ENCODE data around the gene TAL2.

TAL2 gene

GRCh38 chr9:105662184-105663104 is at the start of gene TAL2:
TSS of gene TAL2 (plus strand) at chr9:105662457. CDS start at chr9:105662497, 40 bp downstream.
- DNase-seq = no peak

DNA sequence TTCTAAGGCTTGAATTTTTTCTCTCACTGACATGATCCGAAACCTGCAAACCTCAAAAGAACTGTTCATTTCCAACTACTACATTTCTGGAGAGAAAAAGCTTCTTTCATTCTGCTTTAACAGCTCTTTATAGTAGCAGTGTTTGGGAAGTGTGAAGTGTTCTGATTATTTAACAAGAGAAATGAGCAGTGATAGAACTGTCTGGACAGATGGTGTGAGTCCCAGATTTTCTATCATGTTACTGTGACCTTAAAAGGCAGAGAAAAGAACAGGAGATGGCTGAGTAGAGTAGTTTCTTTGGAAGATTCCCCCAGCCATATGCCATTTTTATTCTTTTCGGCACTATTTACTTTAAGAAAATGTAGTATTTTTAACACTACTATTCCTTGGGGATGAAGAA is 41.3 kb upstream of the TAL2 start:
- DNase-seq = no peak

- no peak for DNase-seq
Observed at GRCh38 chr9:105625088-105625487, 37.2 kb upstream of the TAL2 start.

DNA sequence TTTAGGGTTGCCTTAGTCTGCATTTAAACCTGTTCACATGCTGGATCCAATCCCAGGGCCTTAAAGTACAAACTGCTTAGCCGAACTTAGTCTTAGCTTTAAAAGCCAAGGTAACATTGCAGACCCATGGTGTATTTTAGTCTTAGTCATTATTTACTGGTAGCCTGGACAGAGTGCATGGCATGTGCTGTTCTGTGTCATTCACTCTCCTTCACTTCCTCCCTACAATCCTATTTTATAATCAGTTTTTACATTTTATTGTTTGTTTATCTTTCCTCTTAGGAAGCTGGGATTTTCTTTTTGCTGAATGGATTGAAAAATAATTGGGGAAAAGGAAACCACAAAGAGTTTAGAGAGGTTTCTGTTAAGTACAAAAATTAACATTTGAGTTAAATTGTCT is 29.4 kb upstream of the TAL2 start:
- no peak for DNase-seq

GRCh38 chr9:105633411-105633810 is 28.8 kb upstream of the TAL2 start:
- no peak for DNase-seq

DNA sequence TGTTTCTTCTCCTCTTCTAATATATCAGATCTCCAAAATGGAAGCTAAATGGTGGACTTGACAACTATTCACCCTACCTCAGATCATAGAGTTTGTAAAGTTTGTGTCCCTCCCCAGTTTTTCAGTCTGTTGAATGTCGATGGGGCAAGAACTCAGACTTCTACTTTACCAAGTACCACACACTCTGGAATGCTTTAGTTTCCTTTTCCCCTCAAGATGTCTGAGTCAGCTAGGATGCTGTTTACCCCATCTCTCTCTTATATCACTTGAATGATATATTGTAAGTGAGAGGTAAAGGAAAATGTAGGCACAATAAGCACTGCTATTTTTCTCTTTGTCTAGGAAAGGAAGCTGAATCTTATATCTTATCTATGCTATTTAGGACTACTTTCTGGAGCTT is 25.9 kb upstream of the TAL2 start:
- DNase-seq = no peak

- no peak for DNase-seq
Observed at GRCh38 chr9:105637787-105638395, 24.4 kb upstream of the TAL2 start.

DNA sequence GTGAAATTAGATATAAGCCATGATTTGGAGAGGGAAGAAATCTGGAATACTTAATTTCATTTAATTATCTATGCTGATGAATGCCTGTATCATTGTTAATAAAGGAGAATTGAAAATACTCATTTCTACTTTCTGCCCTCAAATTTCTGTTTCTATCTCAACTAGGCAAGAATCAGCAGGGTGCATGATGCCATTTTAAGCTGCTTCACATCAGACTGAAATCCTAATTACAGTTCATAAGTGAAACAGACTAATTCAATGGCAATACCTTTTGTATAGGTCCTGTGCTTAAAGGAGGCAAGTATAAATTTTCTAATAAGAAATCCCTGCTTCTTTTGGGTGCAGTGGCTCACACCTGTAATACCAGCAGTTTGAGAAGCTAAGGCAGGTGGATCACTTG is 22.3 kb upstream of the TAL2 start:
- DNase-seq = no peak

GRCh38 chr9:105643795-105644194 is 18.5 kb upstream of the TAL2 start:
- no peak for DNase-seq

DNA sequence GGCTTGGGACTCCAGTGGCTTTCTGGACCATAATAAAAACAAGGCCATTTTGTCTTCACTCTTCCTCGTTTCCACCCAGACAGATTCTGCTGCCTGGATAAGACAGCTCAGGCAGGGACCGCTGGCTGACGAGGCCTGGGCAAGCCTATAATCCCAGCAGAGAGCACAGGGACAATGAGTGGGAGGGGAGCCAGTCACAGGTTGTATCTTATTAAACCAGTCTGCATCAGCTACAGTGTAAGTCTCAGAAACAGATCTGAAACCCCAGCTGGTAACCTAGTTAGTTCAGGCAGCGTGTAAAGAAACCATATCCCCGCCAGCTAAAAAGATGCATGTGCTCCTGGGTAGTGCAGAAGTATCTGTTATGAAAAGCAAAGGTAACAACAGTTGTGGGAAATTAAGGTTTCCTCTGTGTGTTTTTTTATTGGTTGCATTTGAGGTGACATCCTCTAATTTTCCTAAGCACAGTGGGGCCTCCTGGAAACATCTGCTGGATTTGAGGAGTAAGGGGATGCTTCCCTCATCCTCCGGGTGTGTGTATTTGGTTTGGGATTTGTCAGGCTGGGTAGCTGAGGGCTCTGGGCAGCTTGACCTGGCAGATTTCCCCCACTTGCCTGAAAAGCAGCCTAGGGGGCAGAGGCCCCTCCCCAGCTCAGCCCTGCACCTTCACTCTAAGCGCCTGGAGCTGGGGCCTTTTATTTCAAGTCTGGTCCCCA is 15.2 kb upstream of the TAL2 start:
- DNase-seq = no peak

GRCh38 chr9:105647595-105648349 is 14.5 kb upstream of the TAL2 start:
- DNase-seq = no peak

DNA sequence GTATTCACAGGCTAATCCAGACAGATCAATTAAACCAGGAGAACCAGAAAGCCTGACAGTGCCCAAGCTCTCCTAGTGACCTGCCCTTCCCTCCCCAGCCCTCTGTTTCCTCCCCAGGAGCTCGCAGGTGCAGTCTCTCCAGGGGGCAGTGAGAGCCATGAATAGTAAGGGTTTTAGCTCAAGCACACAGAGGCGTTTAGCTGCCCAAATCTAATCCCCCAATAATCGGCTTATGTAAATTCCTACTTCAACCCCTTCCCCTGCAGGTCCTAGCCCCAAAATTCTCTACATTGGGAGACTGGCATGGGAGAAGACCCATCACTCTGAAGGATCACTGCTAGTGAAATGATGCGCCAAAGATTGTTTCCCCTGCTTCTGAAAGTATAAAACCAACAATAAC is 10.5 kb upstream of the TAL2 start:
- no peak for DNase-seq

- DNase-seq = no peak
Observed at GRCh38 chr9:105656131-105656921, 5.9 kb upstream of the TAL2 start.

DNA sequence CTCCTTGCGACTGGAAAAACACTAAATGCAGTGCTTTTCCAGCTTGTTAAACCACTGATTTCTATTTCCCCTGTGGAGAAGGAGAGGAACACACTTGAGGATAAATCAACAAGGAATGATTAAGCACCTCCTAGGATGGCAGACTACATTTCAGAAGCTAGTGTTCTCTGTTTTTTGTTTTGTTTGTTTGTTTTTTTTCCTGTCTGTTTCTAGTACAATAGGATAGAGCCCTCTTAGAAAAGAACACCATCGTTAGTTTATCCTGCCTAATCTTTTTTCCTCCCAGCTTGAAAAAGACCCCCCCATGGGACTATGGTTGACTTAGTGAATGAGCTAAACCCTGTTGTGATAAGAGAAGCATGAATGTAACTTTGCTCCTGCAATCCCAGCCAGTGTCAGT is 3.9 kb upstream of the TAL2 start:
- DNase-seq = no peak

- DNase-seq = no peak
Observed at GRCh38 chr9:105661011-105661410, 1.2 kb upstream of the TAL2 start.

DNA sequence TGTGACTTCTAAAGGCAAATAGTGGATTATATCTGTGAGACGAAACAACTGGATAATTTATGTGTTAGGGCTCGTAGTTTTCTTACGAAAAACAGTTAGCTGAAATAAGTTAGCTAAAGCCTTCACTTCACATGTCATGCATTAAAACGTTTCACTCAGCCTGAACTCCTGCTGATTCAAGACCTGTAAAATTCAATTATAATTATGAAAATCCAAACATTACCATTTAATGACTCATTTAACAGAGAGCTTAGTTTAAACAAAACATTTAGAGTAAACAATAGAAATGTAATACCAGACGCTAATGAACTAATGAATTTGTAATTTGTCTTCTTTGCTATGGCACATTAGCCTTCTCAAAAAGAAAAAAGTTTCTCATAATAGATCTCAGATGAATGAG is 1.7 kb downstream of the TAL2 start:
- no peak for DNase-seq

GRCh38 chr9:105667867-105668266 is 5.6 kb downstream of the TAL2 start:
- DNase-seq = no peak

GRCh38 chr9:105670315-105670714 is 8.1 kb downstream of the TAL2 start:
- no peak for DNase-seq

DNA sequence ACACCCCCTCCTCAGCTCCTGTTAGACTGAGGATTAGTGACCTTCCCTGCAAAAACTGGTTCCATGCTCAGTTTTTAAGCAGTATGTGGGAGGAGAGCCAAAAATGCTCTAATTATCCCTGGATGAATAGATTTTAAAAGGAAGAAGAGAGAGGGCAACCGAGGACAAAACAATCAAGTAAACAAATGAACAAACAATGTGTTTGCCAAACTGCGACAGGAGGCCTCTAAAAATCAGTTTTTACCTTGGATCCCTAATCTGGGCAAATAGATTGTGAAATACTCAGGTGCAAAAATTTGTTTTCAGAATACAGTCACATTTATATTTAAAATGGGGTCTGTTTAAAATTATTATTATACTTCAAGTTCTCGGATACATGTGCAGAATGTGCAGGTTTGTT is 8.5 kb downstream of the TAL2 start:
- no peak for DNase-seq

DNA sequence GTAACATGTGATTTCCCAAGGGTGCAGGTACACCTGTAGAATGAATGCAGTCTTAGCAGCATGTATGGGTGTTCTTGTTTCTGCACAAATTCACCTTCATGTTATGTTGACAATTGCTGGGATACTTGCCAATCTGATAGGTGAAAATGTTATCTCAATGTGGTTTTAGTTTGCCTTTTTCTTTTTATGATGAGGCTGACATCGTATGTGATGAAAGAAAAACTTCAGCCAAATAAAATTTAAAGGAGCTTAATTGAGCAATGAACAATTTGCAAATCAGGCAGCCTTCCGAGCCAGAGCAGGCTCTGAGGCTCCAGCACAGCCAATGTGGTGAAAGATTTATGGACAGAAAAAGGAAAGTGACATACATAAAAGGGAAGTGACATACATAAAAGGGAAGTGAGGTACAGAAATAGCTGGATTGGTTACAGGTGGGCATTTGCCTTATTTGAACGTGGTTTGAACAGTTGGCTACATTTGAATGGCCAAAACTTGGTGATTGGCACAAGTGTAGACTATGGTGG is 10.5 kb downstream of the TAL2 start:
- peak; percentile 63 for DNase-seq

DNA sequence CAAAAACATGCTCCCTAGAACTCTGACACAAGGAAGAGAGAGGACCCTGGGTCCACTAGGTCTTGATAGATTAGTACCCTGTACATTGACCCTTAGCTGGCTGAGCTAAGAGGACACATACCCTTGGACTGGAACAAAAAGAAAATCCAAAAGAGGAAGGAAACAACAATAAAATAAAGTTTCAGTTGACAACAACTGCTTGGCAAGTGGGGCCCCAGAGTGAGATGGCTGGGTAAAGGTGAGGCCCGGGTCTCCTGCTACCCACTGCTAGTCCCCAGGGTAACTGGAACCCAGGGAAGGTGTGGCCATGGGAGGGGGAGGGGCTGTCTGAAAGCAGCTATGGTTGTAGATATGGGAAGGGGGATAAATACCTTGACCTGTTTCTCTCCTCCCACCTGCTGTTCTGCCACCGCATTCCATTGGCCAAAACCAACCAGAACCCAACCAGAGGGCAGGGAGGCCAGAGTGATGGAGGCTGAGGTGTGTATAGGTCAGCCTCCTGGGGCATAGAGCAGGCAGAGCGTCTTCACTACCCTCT is 11.7 kb downstream of the TAL2 start:
- no peak for DNase-seq
